ENCODE results near the gene PAWR.
A peak's percentile ranks its signal among the peaks of the same experiment; 100 is the strongest.

Gene PAWR

GRCh38 chr12:79690638-79691510, at the start of gene PAWR:
Gene PAWR (minus strand): TSS chr12:79690964. CDS start chr12:79690244, 720 bp downstream.
- peak in 1 of 2 donors; percentile 47 for DNase-seq

GRCh38 chr12:79737875-79738718, 47.3 kb upstream of the PAWR start:
- peak in 1 of 2 donors; percentile 43 for DNase-seq

- no peak for DNase-seq
Observed at GRCh38 chr12:79732638-79733037, 41.9 kb upstream of the PAWR start.

GRCh38 chr12:79725987-79726386, 35.2 kb upstream of the PAWR start:
- DNase-seq = no peak

- DNase-seq = no peak
Observed at GRCh38 chr12:79717006-79717405, 26.2 kb upstream of the PAWR start.

DNA sequence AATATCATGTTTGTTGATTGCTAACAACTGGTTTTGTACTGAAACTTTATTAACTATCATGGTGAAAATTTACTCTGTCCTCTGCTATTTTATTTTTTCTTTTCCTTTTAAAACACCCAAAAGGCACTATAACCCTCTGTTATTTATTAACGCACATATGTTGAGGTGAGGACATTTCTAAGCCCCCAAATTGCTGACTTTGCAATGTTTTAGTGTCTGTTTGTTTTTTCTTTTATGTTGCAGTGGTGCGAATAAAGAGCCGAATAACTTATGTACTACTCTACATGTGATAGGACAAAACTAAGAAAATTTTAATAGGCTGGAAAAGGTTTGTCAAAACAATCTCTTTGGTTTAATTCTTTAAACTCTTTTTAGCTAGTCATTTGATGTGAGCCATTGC, 24.5 kb upstream of the PAWR start:
- no peak for DNase-seq

DNA sequence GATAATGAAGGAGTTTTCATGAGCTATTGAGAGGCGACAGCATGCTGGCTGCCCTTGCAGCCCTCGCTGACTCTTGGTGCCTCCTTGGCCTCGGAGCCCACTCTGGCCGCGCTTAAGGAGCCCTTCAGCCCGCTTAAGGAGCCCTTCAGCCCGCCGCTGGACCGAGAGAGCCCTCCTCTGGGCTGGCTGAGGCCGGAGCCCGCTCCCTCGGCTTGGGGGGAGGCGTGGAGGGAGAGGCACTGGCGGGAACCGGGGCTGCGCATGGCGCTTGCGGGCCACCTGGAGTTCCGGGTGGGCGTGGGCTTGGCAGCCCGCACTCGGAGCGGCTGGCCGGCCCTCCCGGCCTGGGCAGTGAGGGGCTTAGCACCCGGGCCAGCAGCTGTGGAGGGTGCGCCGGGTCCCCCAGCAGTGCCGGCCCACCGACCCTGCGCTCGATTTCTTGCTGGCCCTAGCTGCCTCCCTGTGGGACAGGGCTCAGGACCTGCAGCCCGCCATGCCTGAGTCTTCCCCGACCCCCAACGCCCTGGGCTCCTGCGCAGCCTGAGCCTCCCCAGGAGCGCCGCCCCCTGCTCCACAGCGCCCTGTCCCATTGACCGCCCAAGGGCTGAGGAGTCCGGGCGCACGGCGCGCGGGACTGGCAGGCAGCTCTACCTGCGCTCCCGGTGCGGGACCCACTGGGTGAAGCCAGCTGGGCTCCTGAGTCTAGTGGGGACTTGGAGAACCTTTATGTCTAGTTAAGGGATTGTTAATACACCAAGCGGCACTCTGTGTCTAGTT, 20.1 kb upstream of the PAWR start:
- DNase-seq = no peak

DNA sequence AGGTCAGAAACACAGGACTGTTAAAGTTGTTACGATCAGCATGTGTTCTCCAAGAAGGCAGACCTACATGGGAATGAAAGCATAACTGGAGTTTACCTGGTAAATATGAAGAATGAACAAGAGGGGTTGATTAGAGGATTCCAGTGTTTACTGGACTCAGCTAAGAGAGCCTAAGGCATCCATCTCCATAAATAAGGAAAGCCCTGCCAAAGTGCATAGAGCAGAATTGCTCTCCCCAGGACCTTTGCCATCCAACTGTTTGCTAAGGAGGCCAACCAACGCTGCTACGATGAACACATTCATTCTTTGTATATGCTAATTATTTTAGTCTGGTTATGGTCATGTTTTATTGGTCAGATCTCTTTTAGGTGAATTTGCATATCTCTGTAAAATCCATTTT, 17.1 kb upstream of the PAWR start:
- DNase-seq = no peak

DNA sequence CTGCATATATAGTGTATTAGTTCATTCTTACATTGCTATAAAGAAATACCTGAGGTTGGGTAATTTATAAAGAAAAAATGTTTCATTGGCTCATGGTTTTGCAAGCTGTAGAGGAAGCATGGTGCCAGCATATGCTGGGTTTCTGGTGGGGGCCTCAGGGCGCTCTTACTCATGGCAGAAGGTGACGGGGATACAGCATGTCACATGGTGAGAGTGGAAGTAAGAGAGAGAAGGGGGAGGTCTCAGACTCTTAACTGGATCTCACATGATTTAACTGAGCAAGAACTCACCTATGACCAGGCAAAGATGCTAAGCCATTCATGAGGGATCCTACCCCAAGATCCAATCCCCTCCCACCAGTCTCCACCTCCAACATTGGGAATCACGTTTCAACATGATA, 15.9 kb upstream of the PAWR start:
- no peak for DNase-seq

- no peak for DNase-seq
Observed at GRCh38 chr12:79706156-79706555, 15.4 kb upstream of the PAWR start.

DNA sequence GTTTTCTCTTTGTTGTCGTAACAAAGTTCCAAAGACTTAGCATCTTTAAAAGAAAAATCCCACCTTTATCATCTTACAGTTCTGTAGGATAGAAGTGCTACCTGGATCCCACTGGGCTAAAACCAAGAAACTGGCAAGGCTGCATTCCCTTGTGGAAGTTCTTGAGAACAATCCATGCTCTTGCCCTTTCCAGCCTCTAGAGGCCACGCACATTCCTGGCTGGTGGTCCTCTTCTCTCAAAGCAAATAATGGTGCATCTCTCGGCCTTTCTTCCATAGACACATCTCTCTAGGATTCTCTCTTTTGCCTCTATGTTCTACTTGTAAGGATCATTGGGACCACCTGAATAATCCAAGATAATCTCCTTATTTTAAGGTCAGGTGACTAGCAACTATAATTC, 8.2 kb upstream of the PAWR start:
- DNase-seq = no peak

DNA sequence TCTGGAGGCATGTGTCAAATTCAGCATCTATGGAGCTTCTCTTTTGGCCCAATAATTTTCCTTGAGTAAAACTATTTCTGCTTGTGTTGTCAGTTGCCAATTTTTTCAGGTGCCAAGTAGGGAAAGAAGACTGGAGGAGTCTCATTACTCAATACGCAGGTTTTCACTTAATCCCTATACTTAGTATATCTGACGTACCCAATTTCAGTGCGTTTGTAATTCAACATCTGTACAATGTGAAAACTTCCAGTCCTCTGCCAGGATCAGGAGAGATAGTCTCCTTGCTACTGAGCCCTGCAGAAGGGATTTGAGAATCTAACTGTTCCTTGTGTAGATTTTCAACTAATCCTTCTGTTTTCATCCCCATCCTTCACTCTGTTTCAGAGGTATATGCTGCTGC, 5.7 kb upstream of the PAWR start:
- DNase-seq = no peak

DNA sequence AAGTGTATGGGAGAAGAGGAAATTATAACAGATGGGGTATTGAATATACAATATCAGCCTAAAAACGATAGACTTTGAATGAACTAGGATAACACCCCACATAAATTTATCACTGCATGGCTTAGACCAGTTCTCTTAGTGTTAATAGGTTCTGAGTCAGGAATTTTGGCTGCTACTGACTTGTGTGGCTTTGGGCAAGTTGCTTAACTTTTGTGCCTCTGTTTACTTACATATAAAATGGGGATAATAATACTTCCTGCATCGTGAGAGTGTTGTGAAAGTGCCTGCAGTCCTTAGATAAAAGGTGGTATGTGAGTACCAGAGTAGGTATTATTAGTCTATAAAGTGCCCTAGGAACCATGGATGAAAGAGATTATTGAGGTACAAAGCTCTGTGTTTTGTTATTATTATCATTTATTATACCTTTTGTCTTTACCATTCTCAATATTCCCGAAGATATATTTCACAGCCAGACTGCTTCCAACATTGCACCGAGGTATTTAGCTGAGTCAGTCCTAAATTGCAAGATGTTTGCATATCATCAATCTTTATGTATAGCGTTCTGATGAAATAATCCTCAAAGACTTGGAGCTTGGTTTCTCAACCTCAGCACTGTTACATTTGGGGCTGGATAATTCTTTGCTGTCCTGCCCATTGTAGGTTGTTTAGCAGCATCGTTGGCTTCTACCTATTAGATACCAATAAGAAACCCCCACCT, 2.3 kb upstream of the PAWR start:
- DNase-seq = no peak

DNA sequence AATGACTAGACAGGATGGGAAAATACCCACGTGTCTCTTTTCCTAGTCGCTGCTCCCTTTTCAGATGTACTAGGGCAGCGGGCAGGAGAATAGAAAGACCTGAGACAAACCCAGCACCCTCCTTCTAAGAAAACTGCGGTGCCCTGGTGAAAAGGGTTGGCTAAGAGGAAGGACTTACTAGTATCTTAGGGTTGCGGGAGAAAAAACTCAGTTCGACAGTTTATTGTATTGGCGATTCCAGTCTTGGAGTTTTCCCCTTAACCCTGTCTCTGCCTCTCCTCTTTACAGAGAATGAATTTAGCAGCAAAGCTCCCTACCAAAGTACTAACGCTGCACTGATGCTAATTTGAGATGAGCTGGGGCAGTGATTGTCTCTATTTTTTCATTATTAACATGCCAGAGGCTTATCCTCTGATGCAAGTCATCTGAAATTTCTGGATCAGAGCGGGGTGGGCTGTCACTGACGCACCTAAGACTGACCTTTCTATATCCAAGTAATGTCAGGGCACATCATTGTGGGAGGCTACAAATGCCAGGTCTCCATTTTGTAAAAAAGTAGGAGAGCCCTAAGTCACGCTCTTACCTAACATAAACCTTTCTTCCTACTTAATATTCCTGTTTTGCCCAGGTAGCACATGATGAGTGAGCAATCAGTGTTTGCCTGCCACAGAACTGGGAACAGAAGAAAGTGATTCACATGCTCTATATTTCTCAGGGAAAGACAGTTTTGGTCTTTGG, 916 bp upstream of the PAWR start:
- DNase-seq = no peak

GRCh38 chr12:79690142-79690637, 574 bp downstream of the PAWR start:
- no peak for DNase-seq

DNA sequence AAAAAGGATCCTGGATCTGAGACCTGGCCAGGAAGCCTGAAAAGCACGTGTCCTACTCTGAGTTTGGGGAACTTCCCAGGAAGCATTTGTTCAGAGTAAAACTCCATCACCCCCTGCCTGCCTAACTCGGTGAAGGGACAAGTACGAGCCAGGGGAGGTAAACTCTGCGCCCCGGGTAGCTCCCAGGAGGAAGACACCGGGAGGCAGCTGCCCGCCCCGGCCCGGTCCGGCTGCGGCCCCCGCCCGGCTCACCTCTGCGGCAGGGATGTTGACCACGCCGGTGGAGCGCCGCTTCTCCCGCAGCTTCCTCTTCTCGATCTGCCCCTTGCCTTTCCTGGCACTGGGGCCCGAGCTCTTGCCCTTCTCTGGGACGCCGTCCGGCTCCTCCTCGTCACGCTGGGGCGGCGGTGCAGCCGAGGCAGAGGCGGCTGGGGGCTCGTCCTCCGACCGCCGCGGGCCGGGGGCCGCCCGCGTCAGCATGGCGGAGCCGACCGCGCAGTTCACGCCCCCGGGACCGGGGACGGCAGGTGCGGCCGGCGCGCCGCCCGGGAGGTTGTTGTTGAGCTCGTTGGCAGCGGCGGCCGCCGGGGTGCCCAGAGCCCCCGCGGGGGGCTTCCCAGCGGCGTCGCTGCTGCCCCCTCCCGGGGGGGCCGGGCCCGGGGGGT, 1.2 kb downstream of the PAWR start:
- DNase-seq = peak in 1 of 2 donors; percentile 19

DNA sequence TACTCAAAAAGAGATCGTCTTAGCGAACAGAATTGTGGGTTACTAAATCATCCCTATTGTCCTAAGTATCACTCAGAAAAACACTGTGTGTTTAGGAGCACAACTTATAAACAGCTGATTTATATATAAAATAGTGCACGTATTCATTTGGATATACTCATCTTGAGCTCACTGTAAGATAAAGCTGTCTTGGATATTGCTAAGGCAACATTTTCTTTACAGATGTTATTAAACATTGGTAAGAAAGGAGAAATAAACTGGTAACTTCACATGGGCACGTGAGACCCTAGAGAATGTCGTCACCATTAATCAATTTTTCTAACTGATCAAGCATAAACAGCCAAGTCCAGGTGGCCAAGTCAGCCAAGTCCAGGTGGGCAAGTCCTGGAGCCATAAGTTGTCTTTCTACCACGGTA, 1.7 kb downstream of the PAWR start:
- DNase-seq = no peak

- DNase-seq = no peak
Observed at GRCh38 chr12:79688376-79689060, 2.2 kb downstream of the PAWR start.

- no peak for DNase-seq
Observed at GRCh38 chr12:79687711-79688260, 3.0 kb downstream of the PAWR start.

- no peak for DNase-seq
Observed at GRCh38 chr12:79686171-79686570, 4.6 kb downstream of the PAWR start.

All from CD4-positive, alpha-beta T cell treated with Interleukin-4 for 1 hour (primary cell).